ENCODE measurements around the gene DDX39B. TPM values are rescaled to one million over a fixed set of nuclear protein-coding genes. Genes with fewer than 3 reads are reported as not detected.

DDX39B gene
- total and polyA plus RNA-seq, 2 donors (not counting 3 experiments of a cell fraction or from before 2014, with no cell fraction given) = 453 to 766 TPM

- H3K79me2 ChIP-seq (ENCODE audit: control insufficient read depth, insufficient read depth, low read length) = no peaks in the 10 kb centered on the region
- dilution Hi-C loops (cut with MboI; ENCODE audit: extremely low pct_ligation_motif_present, low sequenced_read_pairs) (no loop called here), intact Hi-C loops (cut with micrococcal nuclease) (no loop called here)
- CTCF ChIA-PET = interaction anchor here (4.5 to 31.0 kb wide), 2 partner anchors 17 to 21 kb away, joined by 28 to 1517 read pairs; partner anchors contain the start of genes LST1, LTB, NCR3 and TNF
- DNase-seq (ENCODE audit: low read depth, low spot score) (no peak), FAIRE-seq (no peak)
- H2AFZ ChIP-seq (ENCODE audit: low read depth, low read length) = no peak overlapping the region
- no peaks in the 10 kb centered on the region for H3K36me3 ChIP-seq (ENCODE audit: control insufficient read depth in 2 of 2, extremely low read depth in 1 of 2, insufficient read depth in 2 of 2, low read length in 2 of 2)
- H3K27ac ChIP-seq (ENCODE audit: insufficient read depth, low read depth, low read length) = no peak overlapping the region
- H3K9me3 ChIP-seq (replicated peaks; ENCODE audit: control insufficient read depth, insufficient read depth, low read length) = no peaks in the 10 kb centered on the region
- TF ChIP-seq MYC (IDR thresholded peaks at IDR 0.05; ENCODE audit: low read depth, low read length) (no peak), FOS (IDR thresholded peaks at IDR 0.05; ENCODE audit: borderline replicate concordance, insufficient read depth, low read length) (no peak), JUN (IDR thresholded peaks at IDR 0.05; ENCODE audit: borderline replicate concordance, insufficient read depth, insufficient read length, low read depth) (no peak), GATA2 (IDR thresholded peaks at IDR 0.05; ENCODE audit: insufficient read depth, insufficient read length, low read depth, low read length) (no peak), POLR2A (IDR thresholded peaks at IDR 0.05; ENCODE audit: low read depth, low read length) (no peak), POLR2AphosphoS5 (IDR thresholded peaks at IDR 0.05; ENCODE audit: insufficient read depth, low read depth, low read length) (no peak), EZH2 (IDR thresholded peaks at IDR 0.05; ENCODE audit: borderline replicate concordance, low read depth, low read length, severe bottlenecking) (no peak)
- TF ChIP-seq, protein P1, sequence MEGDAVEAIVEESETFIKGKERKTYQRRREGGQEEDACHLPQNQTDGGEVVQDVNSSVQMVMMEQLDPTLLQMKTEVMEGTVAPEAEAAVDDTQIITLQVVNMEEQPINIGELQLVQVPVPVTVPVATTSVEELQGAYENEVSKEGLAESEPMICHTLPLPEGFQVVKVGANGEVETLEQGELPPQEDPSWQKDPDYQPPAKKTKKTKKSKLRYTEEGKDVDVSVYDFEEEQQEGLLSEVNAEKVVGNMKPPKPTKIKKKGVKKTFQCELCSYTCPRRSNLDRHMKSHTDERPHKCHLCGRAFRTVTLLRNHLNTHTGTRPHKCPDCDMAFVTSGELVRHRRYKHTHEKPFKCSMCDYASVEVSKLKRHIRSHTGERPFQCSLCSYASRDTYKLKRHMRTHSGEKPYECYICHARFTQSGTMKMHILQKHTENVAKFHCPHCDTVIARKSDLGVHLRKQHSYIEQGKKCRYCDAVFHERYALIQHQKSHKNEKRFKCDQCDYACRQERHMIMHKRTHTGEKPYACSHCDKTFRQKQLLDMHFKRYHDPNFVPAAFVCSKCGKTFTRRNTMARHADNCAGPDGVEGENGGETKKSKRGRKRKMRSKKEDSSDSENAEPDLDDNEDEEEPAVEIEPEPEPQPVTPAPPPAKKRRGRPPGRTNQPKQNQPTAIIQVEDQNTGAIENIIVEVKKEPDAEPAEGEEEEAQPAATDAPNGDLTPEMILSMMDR (IDR thresholded peaks at IDR 0.05; ENCODE audit: extremely low read depth in 1 of 2, insufficient read depth in 1 of 2, low read depth in 1 of 2, low read length in 2 of 2) = no peak
- TF ChIP-seq, protein P2, sequence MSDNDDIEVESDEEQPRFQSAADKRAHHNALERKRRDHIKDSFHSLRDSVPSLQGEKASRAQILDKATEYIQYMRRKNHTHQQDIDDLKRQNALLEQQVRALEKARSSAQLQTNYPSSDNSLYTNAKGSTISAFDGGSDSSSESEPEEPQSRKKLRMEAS (IDR thresholded peaks at IDR 0.05; ENCODE audit: insufficient read depth, insufficient read length) = no peak
- H3K4me1 ChIP-seq (ENCODE audit: control insufficient read depth, extremely low read depth, insufficient read depth, low read length) = peaks cover 13% of the 10 kb centered on the region
- POLR2A ChIA-PET = no interaction called here
- BruUV-seq (replicated peaks) = no TSS peak
- H3K9ac ChIP-seq (replicated peaks; ENCODE audit: extremely low read depth, insufficient read depth, low read length) = no peak overlapping the region
- H4K20me1 ChIP-seq (replicated peaks; ENCODE audit: control insufficient read depth, extremely low read depth, insufficient read depth, low read length) = no peaks in the 10 kb centered on the region
- H3K4me2 ChIP-seq (ENCODE audit: insufficient read depth, low read length) = no peak overlapping the region
- no peaks in the 10 kb centered on the region for H3K9me1 ChIP-seq (replicated peaks; ENCODE audit: control insufficient read depth, extremely low read depth, insufficient read depth, low read length)
- H3K27me3 ChIP-seq (ENCODE audit: control insufficient read depth in 2 of 2, insufficient read depth in 2 of 2, low read length in 2 of 2) = no peaks in the 10 kb centered on the region
- no peak overlapping the region for H3K4me3 ChIP-seq (replicated peaks in 1 of 3; ENCODE audit: insufficient read depth in 1 of 3, low read depth in 1 of 3, low read length in 3 of 3)
These were observed 25.9 kb upstream of the DDX39B start for GRCh38 chr6:31567531-31568370.

All from endothelial cell of umbilical vein (primary cell).